ENCODE results near the gene TMEM215.

The TMEM215 gene

GRCh38 chr9:32783168-32783891 lies at the start of gene TMEM215:
TSS of gene TMEM215 (plus strand) at chr9:32783540. CDS start at chr9:32784184, 644 bp downstream.
- H3K9ac ChIP-seq (ENCODE audit: insufficient read length) = no peak within 1 kb of the TSS
- H3K9me3 ChIP-seq (ENCODE audit: low read depth, low read length) = no peaks in the 10 kb centered on the region
- no peak for DNase-seq (ENCODE audit: low read depth, low spot score)
- no peak within 1 kb of the TSS for H3K27ac ChIP-seq
- peak within 1 kb of the TSS; percentile 40 for H3K4me3 ChIP-seq
- H3K36me3 ChIP-seq (ENCODE audit: insufficient read depth, low read length) = no peaks in the 10 kb centered on the region
- TF ChIP-seq EZH2 (IDR thresholded peaks at IDR 0.05) (peak; percentile 98), POLR2AphosphoS5 (IDR thresholded peaks at IDR 0.05; ENCODE audit: borderline replicate concordance, low read depth, low read length) (no peak), FOXP2 (optimal IDR thresholded peaks at IDR 0.05; ENCODE audit: control extremely low read depth, extremely low read length, insufficient read depth) (no peak)

- TF ChIP-seq EZH2 (IDR thresholded peaks at IDR 0.05) = no peak
- no peak for TF ChIP-seq POLR2AphosphoS5 (IDR thresholded peaks at IDR 0.05; ENCODE audit: borderline replicate concordance, low read depth, low read length)
- TF ChIP-seq FOXP2 (optimal IDR thresholded peaks at IDR 0.05; ENCODE audit: control extremely low read depth, extremely low read length, insufficient read depth) = no peak
- no peak overlapping the region for H3K27ac ChIP-seq
- no peak for DNase-seq (ENCODE audit: low read depth, low spot score)
- H3K9me3 ChIP-seq (ENCODE audit: low read depth, low read length) = no peaks in the 10 kb centered on the region
- no peak overlapping the region for H3K4me3 ChIP-seq
- no peaks in the 10 kb centered on the region for H3K36me3 ChIP-seq (ENCODE audit: insufficient read depth, low read length)
- no peak overlapping the region for H3K9ac ChIP-seq (ENCODE audit: insufficient read length)
These were observed 47.9 kb upstream of the TMEM215 start for GRCh38 chr9:32735476-32735875.

- no peaks in the 10 kb centered on the region for H3K36me3 ChIP-seq (ENCODE audit: insufficient read depth, low read length)
- DNase-seq (ENCODE audit: low read depth, low spot score) = no peak
- no peak for TF ChIP-seq POLR2AphosphoS5 (IDR thresholded peaks at IDR 0.05; ENCODE audit: borderline replicate concordance, low read depth, low read length)
- no peak for TF ChIP-seq FOXP2 (optimal IDR thresholded peaks at IDR 0.05; ENCODE audit: control extremely low read depth, extremely low read length, insufficient read depth)
- TF ChIP-seq EZH2 (IDR thresholded peaks at IDR 0.05) = no peak
- no peak overlapping the region for H3K4me3 ChIP-seq
- H3K9ac ChIP-seq (ENCODE audit: insufficient read length) = no peak overlapping the region
- no peak overlapping the region for H3K27ac ChIP-seq
- no peaks in the 10 kb centered on the region for H3K9me3 ChIP-seq (ENCODE audit: low read depth, low read length)
These were observed 46.0 kb upstream of the TMEM215 start for GRCh38 chr9:32737378-32737777.

GRCh38 chr9:32738501-32739172 lies 44.7 kb upstream of the TMEM215 start:
- no peak for DNase-seq (ENCODE audit: low read depth, low spot score)

GRCh38 chr9:32741706-32742105 lies 41.6 kb upstream of the TMEM215 start:
- H3K4me3 ChIP-seq = 0 out of 2 replicates have a peak overlapping the region, but pooled peaks have one; percentile 9
- TF ChIP-seq EZH2 (IDR thresholded peaks at IDR 0.05) (no peak), POLR2AphosphoS5 (IDR thresholded peaks at IDR 0.05; ENCODE audit: borderline replicate concordance, low read depth, low read length) (no peak), FOXP2 (optimal IDR thresholded peaks at IDR 0.05; ENCODE audit: control extremely low read depth, extremely low read length, insufficient read depth) (no peak)
- no peak overlapping the region for H3K9ac ChIP-seq (ENCODE audit: insufficient read length)
- DNase-seq (ENCODE audit: low read depth, low spot score) = no peak
- H3K9me3 ChIP-seq (ENCODE audit: low read depth, low read length) = no peaks in the 10 kb centered on the region
- no peak overlapping the region for H3K27ac ChIP-seq
- no peaks in the 10 kb centered on the region for H3K36me3 ChIP-seq (ENCODE audit: insufficient read depth, low read length)

More at GRCh38 chr9:32738501-32739172, 44.7 kb upstream of the TMEM215 start:
- Histone ChIP-seq H3K27ac (no peak overlapping the region), H3K9me3 (ENCODE audit: low read depth, low read length) (no peaks in the 10 kb centered on the region), H3K4me3 (no peak overlapping the region), H3K9ac (ENCODE audit: insufficient read length) (no peak overlapping the region), H3K36me3 (ENCODE audit: insufficient read depth, low read length) (no peaks in the 10 kb centered on the region)
- TF ChIP-seq EZH2 (IDR thresholded peaks at IDR 0.05) (no peak), FOXP2 (optimal IDR thresholded peaks at IDR 0.05; ENCODE audit: control extremely low read depth, extremely low read length, insufficient read depth) (no peak), POLR2AphosphoS5 (IDR thresholded peaks at IDR 0.05; ENCODE audit: borderline replicate concordance, low read depth, low read length) (no peak)

- Histone ChIP-seq H3K36me3 (ENCODE audit: insufficient read depth, low read length) (no peaks in the 10 kb centered on the region), H3K9me3 (ENCODE audit: low read depth, low read length) (no peaks in the 10 kb centered on the region), H3K9ac (ENCODE audit: insufficient read length) (no peak overlapping the region), H3K27ac (no peak overlapping the region; the same call in 1 of the 2 replicates), H3K4me3 (no peak overlapping the region)
- no peak for TF ChIP-seq POLR2AphosphoS5 (IDR thresholded peaks at IDR 0.05; ENCODE audit: borderline replicate concordance, low read depth, low read length)
- no peak for TF ChIP-seq FOXP2 (optimal IDR thresholded peaks at IDR 0.05; ENCODE audit: control extremely low read depth, extremely low read length, insufficient read depth)
- no peak for TF ChIP-seq EZH2 (IDR thresholded peaks at IDR 0.05)
- DNase-seq (ENCODE audit: low read depth, low spot score) = no peak
These were observed 41.0 kb upstream of the TMEM215 start for GRCh38 chr9:32742296-32742695.

- no peak for DNase-seq (ENCODE audit: low read depth, low spot score)
- no peaks in the 10 kb centered on the region for H3K36me3 ChIP-seq (ENCODE audit: insufficient read depth, low read length)
- H3K27ac ChIP-seq = no peak overlapping the region
- no peak overlapping the region for H3K4me3 ChIP-seq
- TF ChIP-seq FOXP2 (optimal IDR thresholded peaks at IDR 0.05; ENCODE audit: control extremely low read depth, extremely low read length, insufficient read depth) (no peak), EZH2 (IDR thresholded peaks at IDR 0.05) (no peak), POLR2AphosphoS5 (IDR thresholded peaks at IDR 0.05; ENCODE audit: borderline replicate concordance, low read depth, low read length) (no peak)
- no peaks in the 10 kb centered on the region for H3K9me3 ChIP-seq (ENCODE audit: low read depth, low read length)
- no peak overlapping the region for H3K9ac ChIP-seq (ENCODE audit: insufficient read length)
These were observed 35.3 kb upstream of the TMEM215 start for GRCh38 chr9:32748013-32748412.

GRCh38 chr9:32755730-32756129 lies 27.6 kb upstream of the TMEM215 start:
- no peaks in the 10 kb centered on the region for H3K36me3 ChIP-seq (ENCODE audit: insufficient read depth, low read length)
- H3K9ac ChIP-seq (ENCODE audit: insufficient read length) = no peak overlapping the region
- H3K9me3 ChIP-seq (ENCODE audit: low read depth, low read length) = no peaks in the 10 kb centered on the region
- H3K27ac ChIP-seq = no peak overlapping the region
- no peak for TF ChIP-seq POLR2AphosphoS5 (IDR thresholded peaks at IDR 0.05; ENCODE audit: borderline replicate concordance, low read depth, low read length)
- TF ChIP-seq FOXP2 (optimal IDR thresholded peaks at IDR 0.05; ENCODE audit: control extremely low read depth, extremely low read length, insufficient read depth) = no peak
- TF ChIP-seq EZH2 (IDR thresholded peaks at IDR 0.05) = no peak
- H3K4me3 ChIP-seq = no peak overlapping the region
- no peak for DNase-seq (ENCODE audit: low read depth, low spot score)

Measured in SK-N-MC (cell line).